GM12865 (cell line): ENCODE results near the gene MAP2K6.

ENCODE experiments used
- DNase-seq: peaks from one replicate; pipeline ENCODE4 v3.0.0; 2010; ENCODE audit warnings: low read depth
- H3K4me3 ChIP-seq: 2 replicates; pipeline ENCODE4 v1.5.1; 2011; ENCODE audit warnings: mild to moderate bottlenecking, low read depth, low read length, control low read depth
- TF ChIP-seq, protein P1 (sequence below): IDR thresholded peaks from 2 replicates; pipeline ENCODE4 v1.5.1; 2011; ENCODE audit warnings: low read length, control low read depth, low read depth, inconsistent platforms; ENCODE audit not compliant: insufficient read depth; ENCODE audit errors: missing control alignments

MAP2K6 gene

DNA sequence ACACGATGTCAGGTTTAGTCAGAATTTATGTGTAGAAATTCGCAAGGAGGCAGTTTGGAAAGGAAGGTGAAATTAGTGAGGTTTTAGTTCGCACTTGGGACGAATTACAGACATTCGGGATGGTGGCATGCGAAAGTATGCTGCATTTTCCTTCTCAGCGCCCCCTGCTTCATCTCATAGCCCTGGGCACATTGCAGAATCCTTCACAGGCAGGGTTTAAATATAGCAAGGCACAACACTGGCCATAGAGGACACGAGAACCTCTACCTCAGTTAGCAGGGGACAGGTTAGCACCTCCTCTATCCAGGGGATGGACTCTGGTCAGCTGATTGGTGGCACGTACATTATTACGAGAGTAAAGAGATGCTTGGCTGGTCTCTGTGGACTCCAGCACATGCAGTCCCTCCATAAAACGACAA, 47.5 kb downstream of the MAP2K6 start:
- no peak overlapping the region for H3K4me3 ChIP-seq
- TF ChIP-seq, protein P1, sequence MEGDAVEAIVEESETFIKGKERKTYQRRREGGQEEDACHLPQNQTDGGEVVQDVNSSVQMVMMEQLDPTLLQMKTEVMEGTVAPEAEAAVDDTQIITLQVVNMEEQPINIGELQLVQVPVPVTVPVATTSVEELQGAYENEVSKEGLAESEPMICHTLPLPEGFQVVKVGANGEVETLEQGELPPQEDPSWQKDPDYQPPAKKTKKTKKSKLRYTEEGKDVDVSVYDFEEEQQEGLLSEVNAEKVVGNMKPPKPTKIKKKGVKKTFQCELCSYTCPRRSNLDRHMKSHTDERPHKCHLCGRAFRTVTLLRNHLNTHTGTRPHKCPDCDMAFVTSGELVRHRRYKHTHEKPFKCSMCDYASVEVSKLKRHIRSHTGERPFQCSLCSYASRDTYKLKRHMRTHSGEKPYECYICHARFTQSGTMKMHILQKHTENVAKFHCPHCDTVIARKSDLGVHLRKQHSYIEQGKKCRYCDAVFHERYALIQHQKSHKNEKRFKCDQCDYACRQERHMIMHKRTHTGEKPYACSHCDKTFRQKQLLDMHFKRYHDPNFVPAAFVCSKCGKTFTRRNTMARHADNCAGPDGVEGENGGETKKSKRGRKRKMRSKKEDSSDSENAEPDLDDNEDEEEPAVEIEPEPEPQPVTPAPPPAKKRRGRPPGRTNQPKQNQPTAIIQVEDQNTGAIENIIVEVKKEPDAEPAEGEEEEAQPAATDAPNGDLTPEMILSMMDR = no peak
- DNase-seq = no peak

DNA sequence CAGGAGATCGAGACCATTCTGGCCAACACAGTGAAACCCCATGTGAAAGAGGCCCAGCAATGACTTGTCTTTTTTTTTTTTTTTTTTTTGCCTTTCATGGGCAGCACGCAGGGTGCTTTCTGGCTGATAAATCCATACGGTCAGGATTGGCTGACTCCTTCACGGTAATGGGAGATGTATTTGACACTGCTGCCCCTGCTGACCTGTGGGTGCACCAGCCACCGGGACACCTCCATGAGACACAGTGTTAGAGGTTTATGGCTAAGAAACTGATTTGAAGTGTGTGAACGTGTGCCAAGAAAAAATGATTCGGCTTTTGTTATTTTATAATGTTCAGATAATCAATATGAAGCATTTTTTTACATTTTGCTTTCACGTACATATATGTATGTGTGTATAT, 48.4 kb downstream of the MAP2K6 start:
- H3K4me3 ChIP-seq = no peak overlapping the region
- DNase-seq = no peak
- TF ChIP-seq, protein P1 = no peak

DNA sequence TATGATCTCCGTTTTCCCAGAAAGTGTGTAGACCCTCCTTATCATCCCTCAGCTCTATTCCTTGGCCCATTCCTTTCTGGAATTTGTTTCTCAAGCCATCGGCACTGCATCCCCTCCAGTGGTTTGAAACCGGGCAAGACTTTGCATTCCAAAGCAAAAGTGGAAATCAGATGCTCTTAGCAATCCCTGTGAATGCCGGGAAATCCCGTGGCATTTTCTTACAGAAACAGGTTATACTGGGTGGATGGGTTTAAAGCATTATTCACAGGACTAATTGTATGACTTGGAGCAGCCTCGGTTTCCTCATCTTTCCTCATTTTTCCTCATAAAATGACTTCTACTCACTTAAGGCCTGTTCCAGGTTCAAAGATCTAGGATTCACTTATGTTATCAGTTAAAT, 52.0 kb downstream of the MAP2K6 start:
- no peak for DNase-seq
- TF ChIP-seq, protein P1 = no peak
- no peak overlapping the region for H3K4me3 ChIP-seq

DNA sequence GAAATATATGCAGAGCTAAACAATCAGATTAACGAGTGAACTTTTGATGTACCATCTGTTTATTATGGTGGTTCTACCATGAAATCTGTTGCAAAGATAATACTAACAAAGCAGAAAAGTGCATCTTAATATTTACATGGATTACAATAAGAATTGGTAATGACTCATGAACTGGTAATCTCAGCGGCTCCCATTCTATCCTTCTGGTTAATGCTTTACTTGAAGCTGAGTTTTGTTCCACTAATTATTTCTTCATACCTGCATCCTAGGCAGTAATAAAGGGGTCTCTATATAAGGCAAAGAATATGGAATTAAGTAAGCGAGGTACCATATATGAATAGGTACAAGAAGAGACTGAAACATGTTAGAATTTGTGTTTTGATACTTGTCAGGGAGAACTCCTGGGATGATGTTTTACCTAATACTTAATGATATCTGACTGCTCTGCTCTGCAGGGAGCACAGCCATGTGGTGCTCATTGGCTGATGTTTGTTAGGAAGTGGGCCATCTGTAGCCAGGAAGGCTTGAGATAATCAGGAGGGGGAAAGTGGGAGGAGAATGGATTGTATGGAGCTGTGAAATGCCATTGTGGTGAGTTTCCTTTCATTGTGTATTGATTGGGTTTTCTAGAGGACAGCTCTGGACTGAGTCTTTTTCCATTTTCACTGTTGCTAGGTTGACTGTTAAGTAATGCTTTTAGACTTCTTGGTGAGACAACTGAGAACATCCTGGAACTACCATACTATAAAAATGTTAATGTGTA, 52.6 kb downstream of the MAP2K6 start:
- no peak for DNase-seq

DNA sequence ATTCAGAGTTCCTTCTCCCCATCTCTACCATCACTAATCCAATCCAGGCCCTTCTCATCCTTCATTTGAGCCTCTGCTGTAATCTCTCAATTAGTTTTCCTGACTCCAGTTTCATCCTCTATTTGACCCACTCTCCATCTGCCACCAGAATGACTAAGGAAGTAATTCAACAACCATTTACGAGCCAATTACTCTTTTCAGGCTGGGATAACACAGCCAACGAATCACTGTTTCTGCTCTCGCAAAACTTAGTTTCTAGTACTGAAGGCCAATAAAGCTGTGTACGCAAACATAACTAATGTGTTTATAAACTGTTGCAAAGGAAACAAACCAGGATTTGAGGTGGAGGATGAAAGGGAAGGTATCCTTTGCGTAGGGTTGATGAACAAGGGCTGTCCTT, 53.7 kb downstream of the MAP2K6 start:
- DNase-seq = no peak
- H3K4me3 ChIP-seq = no peak overlapping the region
- TF ChIP-seq, protein P1 = no peak

More for the DNA sequence above, 52.6 kb downstream of the MAP2K6 start:
- H3K4me3 ChIP-seq = no peak overlapping the region
- TF ChIP-seq, protein P1 = no peak

DNA sequence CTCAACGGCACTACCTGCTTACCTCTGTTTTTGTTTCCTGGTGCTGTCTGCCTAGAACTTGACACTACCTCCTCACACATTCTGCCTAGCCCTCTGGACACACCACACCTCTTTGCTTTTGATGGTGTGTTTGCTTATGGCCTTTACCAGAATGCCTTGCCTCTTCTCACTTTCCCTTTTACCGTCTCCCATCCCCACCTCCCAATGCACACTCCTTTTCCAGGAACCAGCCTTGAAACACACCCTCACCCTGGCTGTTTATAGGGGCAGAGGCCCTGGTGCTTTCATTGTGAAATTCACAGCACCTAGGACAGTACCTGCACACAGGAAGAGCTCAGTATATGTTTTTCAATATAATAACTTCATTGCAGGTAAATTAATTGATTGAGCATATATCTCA, 56.2 kb downstream of the MAP2K6 start:
- H3K4me3 ChIP-seq = no peak overlapping the region
- TF ChIP-seq, protein P1 = no peak
- no peak for DNase-seq

DNA sequence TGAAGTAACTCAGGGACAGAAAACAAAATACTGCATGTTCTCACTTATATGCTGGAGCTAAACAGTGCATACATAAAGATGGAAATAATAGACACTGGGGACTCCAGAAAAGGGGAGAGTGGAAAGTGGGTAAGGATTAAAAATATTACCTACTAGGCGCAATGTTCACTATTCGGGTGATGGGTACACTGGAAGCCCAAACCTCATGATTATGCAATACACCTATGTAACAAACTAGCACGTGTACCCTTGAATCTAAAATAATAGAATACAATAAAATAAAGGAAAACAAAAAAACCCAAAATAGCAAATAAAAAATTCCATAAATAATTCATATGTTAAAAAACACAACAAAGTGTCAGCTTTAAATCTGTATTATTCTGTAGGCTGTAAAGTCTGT, 56.9 kb downstream of the MAP2K6 start:
- DNase-seq = no peak
- TF ChIP-seq, protein P1 = no peak
- no peak overlapping the region for H3K4me3 ChIP-seq
